Measurements from ENCODE around the gene FAM78B.

GRCh38 chr1:166140251-166140650 is 26.6 kb downstream of the FAM78B start:
- TF ChIP-seq GATA2 (IDR thresholded peaks at IDR 0.05; ENCODE audit: low read depth, low read length) (no peak), GATA3 (IDR thresholded peaks at IDR 0.05; ENCODE audit: low read depth, low read length) (no peak)
